ENCODE measurements around the gene NAPG. TPM values are rescaled to one million over a fixed set of nuclear protein-coding genes. Genes with fewer than 3 reads are reported as not detected.
"Not testable (repeated sequence)": the region's sequence is repeated elsewhere in the genome, so short reads cannot be mapped to it uniquely, and the experiment has no call there.

The NAPG gene
- total and polyA plus RNA-seq, 5 donors: 17.6 to 45.8 (median 31.0) TPM

DNA sequence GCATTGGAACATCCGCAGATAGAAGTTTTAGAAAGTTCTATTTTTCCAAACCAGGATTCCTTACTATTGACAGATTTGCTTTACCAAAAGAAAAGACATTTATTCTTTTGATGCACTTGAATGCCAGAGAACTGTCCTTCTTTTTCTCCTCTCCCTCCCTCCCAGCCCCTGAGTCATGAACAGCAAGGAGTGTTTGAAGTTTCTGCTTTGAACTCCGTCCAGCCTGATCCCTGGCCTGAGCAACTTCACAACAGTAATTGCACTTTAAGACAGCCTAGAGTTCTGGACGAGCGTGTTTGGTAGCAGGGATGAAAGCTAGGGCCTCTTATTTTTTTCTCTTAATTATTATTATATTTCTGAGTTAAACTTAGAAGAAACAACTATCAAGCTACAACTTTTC lies 37.8 kb upstream of the NAPG start:
- whole genome bisulfite sequencing: 80% methylated on average over 4 of the region's 4 CpGs
- Histone ChIP-seq H3K27ac (ENCODE audit: low read length) (no peak overlapping the region), H3K9me3 (ENCODE audit: control insufficient read depth, low read length) (no peaks in the 10 kb centered on the region), H3K27me3 (ENCODE audit: control insufficient read depth, insufficient read depth) (no peaks in the 10 kb centered on the region), H3K4me3 (ENCODE audit: low read length) (no peak overlapping the region), H3K4me1 (ENCODE audit: control insufficient read depth, insufficient read depth, low read length) (no peaks in the 10 kb centered on the region)
- intact Hi-C loops (cut with DNase I): no loop called here
- DNase-seq: no peak
- ATAC-seq: no peak

DNA sequence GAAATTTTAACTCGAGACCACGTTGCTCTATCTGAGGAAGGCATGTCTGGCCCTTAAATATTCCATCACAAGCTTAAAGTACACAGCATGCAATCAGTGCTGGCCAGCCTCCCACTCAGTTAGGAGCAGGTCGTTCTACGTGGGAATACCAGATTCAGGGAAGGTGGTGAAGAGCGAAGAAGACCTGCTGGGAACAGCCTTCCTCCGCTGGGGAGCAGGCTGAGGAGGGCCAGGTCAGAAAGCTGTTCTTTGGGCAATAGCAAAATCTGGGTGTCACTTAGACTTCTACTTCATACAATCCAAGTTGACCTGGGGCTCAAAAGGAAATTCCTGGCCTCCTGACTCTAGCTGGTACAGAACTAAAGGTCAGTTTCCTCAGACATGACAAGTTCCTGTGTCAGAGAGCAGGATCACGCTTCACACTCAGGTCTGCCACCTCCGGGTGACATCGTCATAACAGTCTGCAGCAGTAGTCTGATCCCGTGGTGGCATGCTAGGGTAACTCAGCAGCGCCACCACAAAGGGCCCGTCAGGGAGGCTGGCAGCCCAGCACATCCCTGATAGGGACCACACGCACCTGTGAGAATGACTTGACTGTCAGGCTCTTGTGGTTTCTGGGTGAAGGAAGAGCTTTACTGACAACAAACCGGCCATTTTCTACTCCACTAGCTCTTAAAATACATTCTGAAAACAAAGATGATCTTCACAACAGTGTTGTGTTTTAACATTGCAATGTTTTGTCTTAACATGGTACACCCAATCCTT lies 35.2 kb upstream of the NAPG start:
- no peaks in the 10 kb centered on the region for H3K9me3 ChIP-seq (ENCODE audit: control insufficient read depth, low read length)
- no peak overlapping the region for H3K4me3 ChIP-seq (ENCODE audit: low read length)
- H3K27ac ChIP-seq (ENCODE audit: low read length): no peak overlapping the region
- WGBS: 72% methylated on average over 14 of the region's 14 CpGs
- intact Hi-C loops (cut with DNase I): no loop called here
- DNase-seq (peak in 1 of 3 donors; percentile 62), ATAC-seq (peak; percentile 61 to 62)
- no peaks in the 10 kb centered on the region for H3K4me1 ChIP-seq (ENCODE audit: control insufficient read depth, insufficient read depth, low read length)
- no peaks in the 10 kb centered on the region for H3K27me3 ChIP-seq (ENCODE audit: control insufficient read depth, insufficient read depth)

DNA sequence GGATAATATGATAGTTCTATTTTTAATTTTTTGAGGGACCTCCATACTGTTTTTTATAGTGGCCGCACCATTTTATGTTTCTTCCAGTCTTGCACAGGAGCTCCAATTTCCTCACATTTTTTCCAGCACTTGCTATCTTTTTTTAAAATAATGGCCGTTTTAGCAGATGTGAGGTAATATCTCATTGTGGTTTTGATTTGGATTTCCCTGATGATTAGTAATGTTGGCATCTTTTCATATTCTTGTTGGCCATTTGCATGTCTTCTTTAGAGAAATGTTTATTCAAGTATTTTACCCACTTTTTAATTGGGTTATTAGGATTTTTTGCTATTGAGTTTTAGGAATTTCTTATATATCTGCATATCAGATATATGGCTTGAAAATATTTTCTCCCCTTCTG lies 29.9 kb upstream of the NAPG start:
- no peak for ATAC-seq
- H3K9me3 ChIP-seq (ENCODE audit: control insufficient read depth, low read length): no peaks in the 10 kb centered on the region
- WGBS: 71% methylated on average over 2 of the region's 2 CpGs
- H3K4me3 ChIP-seq (ENCODE audit: low read length): no peak overlapping the region
- H3K27ac ChIP-seq (ENCODE audit: low read length): no peak overlapping the region
- H3K4me1 ChIP-seq (ENCODE audit: control insufficient read depth, insufficient read depth, low read length): no peaks in the 10 kb centered on the region
- H3K27me3 ChIP-seq (ENCODE audit: control insufficient read depth, insufficient read depth): no peaks in the 10 kb centered on the region
- no peak for DNase-seq
- intact Hi-C loops (cut with DNase I): no loop called here

DNA sequence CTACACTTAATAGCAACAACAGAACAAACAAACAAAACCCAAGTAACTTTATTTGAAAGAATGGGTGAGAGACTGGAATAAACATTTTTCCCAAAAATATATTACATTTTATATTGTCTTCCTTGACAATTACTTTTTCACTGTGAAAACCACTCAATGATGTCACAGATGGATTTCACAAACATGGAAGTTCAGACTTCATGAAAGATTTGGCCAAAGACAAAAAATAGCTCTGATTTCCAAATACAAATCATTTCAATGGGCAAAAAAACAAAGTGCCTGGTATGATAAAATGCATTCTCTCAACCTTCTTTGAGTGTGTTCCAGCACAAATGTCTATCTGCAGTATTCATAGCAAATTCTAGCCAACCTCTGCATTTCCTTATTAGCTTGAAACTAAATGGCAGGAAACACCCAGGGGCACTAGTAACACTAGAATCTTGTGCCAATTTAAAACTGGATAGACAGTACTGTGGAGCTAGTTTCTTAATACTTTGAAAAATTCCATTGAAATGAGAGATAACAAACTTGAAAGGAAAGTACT lies 28.5 kb upstream of the NAPG start:
- DNase-seq: no peak
- Histone ChIP-seq H3K4me3 (ENCODE audit: low read length) (no peak overlapping the region), H3K27ac (ENCODE audit: low read length) (no peak overlapping the region), H3K9me3 (ENCODE audit: control insufficient read depth, low read length) (no peaks in the 10 kb centered on the region), H3K27me3 (ENCODE audit: control insufficient read depth, insufficient read depth) (no peaks in the 10 kb centered on the region), H3K4me1 (ENCODE audit: control insufficient read depth, insufficient read depth, low read length) (no peaks in the 10 kb centered on the region)
- intact Hi-C loops (cut with DNase I): no loop called here
- ATAC-seq: no peak

DNA sequence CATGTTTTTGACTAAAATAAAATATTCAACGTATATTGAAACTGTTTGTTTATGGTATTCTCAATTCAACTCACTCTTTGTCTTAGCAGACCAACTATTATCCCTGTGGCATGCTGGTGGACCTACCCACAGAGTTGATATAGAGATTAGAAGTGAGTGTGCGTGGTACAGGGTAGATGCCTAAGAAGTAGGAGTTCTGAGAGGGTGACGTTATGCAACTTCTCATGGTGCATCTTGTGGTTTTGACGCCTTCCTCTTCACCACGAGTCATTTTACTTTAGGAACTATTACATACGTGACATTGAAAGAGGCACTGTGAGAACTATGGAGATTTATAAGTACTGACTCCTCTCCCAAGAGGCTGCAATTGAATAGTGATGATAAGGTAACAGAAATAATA lies 26.6 kb upstream of the NAPG start:
- Histone ChIP-seq H3K9me3 (ENCODE audit: control insufficient read depth, low read length) (no peaks in the 10 kb centered on the region), H3K4me3 (ENCODE audit: low read length) (no peak overlapping the region), H3K27me3 (ENCODE audit: control insufficient read depth, insufficient read depth) (no peaks in the 10 kb centered on the region), H3K4me1 (ENCODE audit: control insufficient read depth, insufficient read depth, low read length) (no peaks in the 10 kb centered on the region), H3K27ac (ENCODE audit: low read length) (no peak overlapping the region)
- DNase-seq (no peak), ATAC-seq (no peak)
- WGBS: 78% methylated on average over 6 of the region's 6 CpGs
- intact Hi-C loops (cut with DNase I): no loop called here

DNA sequence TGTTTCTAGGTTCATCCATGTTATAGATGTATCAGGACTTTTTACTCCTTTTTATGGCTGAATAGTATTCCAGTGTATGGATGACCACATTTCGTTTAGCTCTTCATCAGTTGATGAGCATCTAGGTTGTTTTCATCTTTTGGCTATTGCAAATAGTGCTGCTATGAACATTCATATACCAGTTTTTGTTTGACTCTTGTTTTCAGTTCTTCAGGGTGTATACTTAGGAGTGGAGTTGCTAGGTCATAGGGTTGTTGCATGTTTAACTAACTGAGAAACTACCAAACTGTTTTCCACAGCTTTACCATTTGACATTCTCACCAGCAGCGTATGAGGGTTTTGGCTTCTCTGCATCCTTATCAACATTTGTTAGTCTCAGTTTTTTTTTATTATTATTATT lies 25.8 kb upstream of the NAPG start:
- H3K4me1 ChIP-seq (ENCODE audit: control insufficient read depth, insufficient read depth, low read length): no peaks in the 10 kb centered on the region
- no peak overlapping the region for H3K4me3 ChIP-seq (ENCODE audit: low read length)
- ATAC-seq: no peak
- no peak overlapping the region for H3K27ac ChIP-seq (ENCODE audit: low read length)
- 47% methylated on average over 2 of the region's 2 CpGs for WGBS
- DNase-seq: no peak
- H3K9me3 ChIP-seq (ENCODE audit: control insufficient read depth, low read length): no peaks in the 10 kb centered on the region
- intact Hi-C loops (cut with DNase I): no loop called here
- H3K27me3 ChIP-seq (ENCODE audit: control insufficient read depth, insufficient read depth): no peaks in the 10 kb centered on the region

DNA sequence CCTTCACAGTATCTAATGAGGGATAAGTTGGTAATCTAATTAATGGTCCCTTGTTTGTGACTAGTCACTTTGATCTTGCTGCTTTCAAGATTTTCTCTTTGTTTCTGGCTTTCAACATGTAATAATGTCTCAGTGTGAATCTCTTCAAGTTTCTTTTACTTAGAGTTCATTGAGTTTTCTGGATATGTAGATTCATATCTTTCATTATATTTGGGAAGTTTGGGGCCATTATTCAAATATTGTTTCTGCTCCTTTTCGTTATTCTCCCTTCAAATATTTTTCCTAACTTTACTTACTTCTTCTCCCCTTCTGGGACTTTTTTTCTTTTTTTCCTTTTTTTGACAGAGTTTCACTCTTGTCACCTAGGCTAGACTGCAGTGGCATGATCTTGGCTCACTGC lies 21.1 kb upstream of the NAPG start:
- intact Hi-C loops (cut with DNase I): no loop called here
- no peak for ATAC-seq
- DNase-seq: no peak
- no peaks in the 10 kb centered on the region for H3K4me1 ChIP-seq (ENCODE audit: control insufficient read depth, insufficient read depth, low read length)
- H3K4me3 ChIP-seq (ENCODE audit: low read length): no peak overlapping the region
- no peak overlapping the region for H3K27ac ChIP-seq (ENCODE audit: low read length)
- H3K27me3 ChIP-seq (ENCODE audit: control insufficient read depth, insufficient read depth): no peaks in the 10 kb centered on the region
- H3K9me3 ChIP-seq (ENCODE audit: control insufficient read depth, low read length): peaks cover 3% of the 10 kb centered on the region
- WGBS: 88% methylated on average over 1 of the region's 1 CpG

DNA sequence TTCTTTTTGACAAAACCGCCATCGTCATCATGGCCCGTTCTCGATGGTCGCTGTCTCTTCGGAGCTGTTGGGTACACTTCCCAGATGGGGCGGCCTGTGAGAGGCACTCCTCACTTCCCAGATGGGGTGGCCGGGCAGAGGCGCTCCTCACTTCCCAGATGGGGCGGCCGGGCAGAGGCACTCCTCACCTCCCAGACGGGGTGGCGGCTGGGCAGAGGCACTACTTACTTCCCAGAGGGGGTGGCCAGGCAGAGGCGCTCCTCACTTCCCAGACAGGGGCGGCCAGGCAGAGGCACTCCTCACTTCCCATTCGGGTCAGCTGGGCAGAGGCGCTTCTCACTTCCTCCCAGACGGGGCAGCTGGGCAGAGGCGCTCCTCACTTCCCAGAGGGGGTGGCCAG lies 19.9 kb upstream of the NAPG start:
- H3K4me3 ChIP-seq (ENCODE audit: low read length); ATAC-seq; intact Hi-C loops (cut with DNase I); H3K27me3 ChIP-seq (ENCODE audit: control insufficient read depth, insufficient read depth); H3K4me1 ChIP-seq (ENCODE audit: control insufficient read depth, insufficient read depth, low read length); H3K27ac ChIP-seq (ENCODE audit: low read length); DNase-seq; H3K9me3 ChIP-seq (ENCODE audit: control insufficient read depth, low read length): not testable (repeated sequence)
- WGBS: 86% methylated on average over 18 of the region's 19 CpGs

DNA sequence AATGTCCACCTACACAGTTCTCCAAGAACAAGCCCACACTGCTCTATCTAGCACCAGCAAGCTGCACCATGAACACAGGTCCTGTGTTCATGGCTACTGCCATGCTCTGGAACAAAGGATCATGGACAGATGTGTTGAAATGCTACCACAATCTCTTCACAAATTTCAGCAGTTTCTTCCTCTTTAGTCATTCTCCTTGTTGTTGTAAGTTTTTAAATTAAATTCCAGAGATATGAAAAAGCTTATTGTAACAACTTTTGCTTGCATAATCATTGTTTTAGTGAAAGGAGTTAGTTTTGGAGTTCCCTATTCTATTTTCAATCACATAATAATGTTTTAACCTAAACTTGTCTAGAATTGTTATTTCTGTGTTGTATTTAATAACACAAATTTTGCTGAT lies 17.2 kb upstream of the NAPG start:
- ATAC-seq: no peak
- H3K27ac ChIP-seq (ENCODE audit: low read length): no peak overlapping the region
- no peaks in the 10 kb centered on the region for H3K27me3 ChIP-seq (ENCODE audit: control insufficient read depth, insufficient read depth)
- H3K4me3 ChIP-seq (ENCODE audit: low read length): no peak overlapping the region
- DNase-seq: no peak
- intact Hi-C loops (cut with DNase I): no loop called here
- peaks cover 3% of the 10 kb centered on the region for H3K9me3 ChIP-seq (ENCODE audit: control insufficient read depth, low read length)
- no peaks in the 10 kb centered on the region for H3K4me1 ChIP-seq (ENCODE audit: control insufficient read depth, insufficient read depth, low read length)

DNA sequence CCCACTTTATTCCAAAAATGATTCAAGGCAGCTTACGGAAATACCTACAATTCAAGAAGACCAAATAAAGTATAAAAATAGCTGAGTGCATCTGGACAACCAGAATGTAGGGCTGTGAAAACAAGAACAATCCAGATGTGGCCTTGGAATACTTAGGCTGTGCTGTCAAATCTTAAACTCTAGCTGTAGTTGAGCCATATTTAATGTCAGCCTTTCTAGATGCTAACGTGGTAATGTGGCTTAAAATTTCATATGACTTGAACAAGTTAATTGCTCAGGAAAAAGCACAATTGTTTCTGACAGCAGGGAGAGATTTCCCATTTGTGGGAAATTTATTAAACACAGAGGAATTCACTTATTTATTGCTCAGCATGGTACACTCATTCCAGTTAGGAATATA lies 14.6 kb upstream of the NAPG start:
- no peaks in the 10 kb centered on the region for H3K27me3 ChIP-seq (ENCODE audit: control insufficient read depth, insufficient read depth)
- H3K4me3 ChIP-seq (ENCODE audit: low read length): no peak overlapping the region
- no peak overlapping the region for H3K27ac ChIP-seq (ENCODE audit: low read length)
- peaks cover 3% of the 10 kb centered on the region for H3K9me3 ChIP-seq (ENCODE audit: control insufficient read depth, low read length)
- ATAC-seq (no peak), DNase-seq (no peak)
- 88% methylated on average over 2 of the region's 2 CpGs for WGBS
- no peaks in the 10 kb centered on the region for H3K4me1 ChIP-seq (ENCODE audit: control insufficient read depth, insufficient read depth, low read length)
- intact Hi-C loops (cut with DNase I): no loop called here

DNA sequence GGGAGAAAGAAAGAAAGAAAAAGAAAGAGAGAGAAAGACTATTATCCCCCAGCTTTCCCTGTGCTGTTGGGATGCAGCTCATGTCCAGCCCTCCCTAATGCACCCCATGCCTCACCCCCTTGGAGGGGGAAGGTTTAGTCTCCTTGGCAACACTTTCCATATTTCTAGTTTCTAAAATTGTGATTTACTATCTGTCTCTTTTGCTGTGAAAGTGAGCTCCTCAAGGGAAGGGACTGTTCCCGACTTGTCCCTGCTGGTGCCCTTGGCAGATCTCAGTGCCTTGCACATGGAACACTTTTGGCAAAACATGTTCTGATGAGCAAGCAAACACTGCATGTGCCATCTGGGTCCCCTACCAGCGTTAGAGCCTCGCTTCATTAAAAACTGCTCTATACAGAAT lies 11.7 kb upstream of the NAPG start:
- peaks cover under 1% of the 10 kb centered on the region for H3K4me1 ChIP-seq (ENCODE audit: control insufficient read depth, insufficient read depth, low read length)
- no peak for DNase-seq
- intact Hi-C loops (cut with DNase I): no loop called here
- no peaks in the 10 kb centered on the region for H3K9me3 ChIP-seq (ENCODE audit: control insufficient read depth, low read length)
- no peak overlapping the region for H3K27ac ChIP-seq (ENCODE audit: low read length)
- H3K27me3 ChIP-seq (ENCODE audit: control insufficient read depth, insufficient read depth): no peaks in the 10 kb centered on the region
- ATAC-seq: peak in 1 of 2 donors; percentile 43
- 51% methylated on average over 3 of the region's 3 CpGs for WGBS
- H3K4me3 ChIP-seq (ENCODE audit: low read length): no peak overlapping the region

DNA sequence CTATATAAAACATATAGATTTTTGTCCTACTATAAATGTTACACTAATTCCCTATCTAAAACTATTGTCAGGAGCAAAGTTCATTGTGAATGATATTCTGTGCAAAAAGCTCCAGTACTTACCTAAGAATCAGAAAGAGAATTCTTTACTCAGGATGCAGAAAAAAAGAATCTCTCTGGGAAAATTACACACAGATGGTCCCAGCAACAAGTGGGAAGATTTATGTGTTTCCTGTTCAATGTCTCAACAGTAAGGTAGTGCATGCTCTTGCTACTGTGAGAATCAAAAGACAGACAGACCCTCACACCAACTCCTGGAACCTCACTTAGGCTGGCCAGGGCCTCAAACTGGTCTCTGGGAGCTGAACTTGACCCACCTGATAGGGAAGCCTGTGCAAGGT lies 11.2 kb upstream of the NAPG start:
- intact Hi-C loops (cut with DNase I): no loop called here
- no peak overlapping the region for H3K27ac ChIP-seq (ENCODE audit: low read length)
- H3K4me1 ChIP-seq (ENCODE audit: control insufficient read depth, insufficient read depth, low read length): peaks cover 4% of the 10 kb centered on the region

More for the DNA sequence above, 11.2 kb upstream of the NAPG start:
- ATAC-seq (no peak), DNase-seq (no peak)
- no peak overlapping the region for H3K4me3 ChIP-seq (ENCODE audit: low read length)
- no peaks in the 10 kb centered on the region for H3K27me3 ChIP-seq (ENCODE audit: control insufficient read depth, insufficient read depth)
- no peaks in the 10 kb centered on the region for H3K9me3 ChIP-seq (ENCODE audit: control insufficient read depth, low read length)
